Measurements from ENCODE around the gene NFKBIE. TPM values are rescaled to one million over a fixed set of nuclear protein-coding genes. Genes with fewer than 3 reads are reported as not detected.
A peak's percentile ranks its signal among the peaks of the same experiment; 100 is the strongest.

NFKBIE gene
- total and polyA plus RNA-seq, 2 of the 13 experiments (the other 11 are each of a cell fraction or from before 2014, with no cell fraction given): 6.7 to 14.5 TPM

GRCh38 chr6:44237021-44237812 lies 28.1 kb downstream of the NFKBIE start (continued):
- TF ChIP-seq REST (IDR thresholded peaks at IDR 0.05; ENCODE audit: borderline replicate concordance in 1 of 2, low read depth in 1 of 2, low read length in 2 of 2) (no peak), NFIB (CRISPR knock-in tag; IDR thresholded peaks at IDR 0.05; ENCODE audit: borderline replicate concordance) (no peak), SCMH1 (CRISPR knock-in tag; IDR thresholded peaks at IDR 0.05; ENCODE audit: borderline replicate concordance) (no peak), ZNF574 (CRISPR knock-in tag; IDR thresholded peaks at IDR 0.05) (no peak; the same call in 1 of the 2 replicates), ZHX2 (IDR thresholded peaks at IDR 0.05; ENCODE audit: low read depth) (no peak), ZHX2 (CRISPR knock-in tag; IDR thresholded peaks at IDR 0.05; ENCODE audit: borderline replicate concordance) (no peak), TFE3 (CRISPR knock-in tag; IDR thresholded peaks at IDR 0.05) (no peak), CCDC6 (CRISPR knock-in tag; IDR thresholded peaks at IDR 0.05) (peak; percentile 21; the same call in 1 of the 2 replicates), ZNF432 (CRISPR knock-in tag; IDR thresholded peaks at IDR 0.05; ENCODE audit: borderline replicate concordance) (no peak), FOXP4 (CRISPR knock-in tag; IDR thresholded peaks at IDR 0.05) (0 out of 2 replicates have a peak, but pooled peaks have one; percentile 12)

Data from HepG2 (cell line).